HG03097 (cell line): ENCODE data around the gene DPP10.
"Not testable (repeated sequence)": the region's sequence is repeated elsewhere in the genome, so short reads cannot be mapped to it uniquely, and the experiment has no call there.

Experiments used
- ATAC-seq: cut with Tn5 transposase; IDR thresholded peaks from one replicate; pipeline ENCODE4 v1.9.1; 2021; ENCODE audit not compliant: unreplicated experiment, low FRiP score

Gene DPP10

GRCh38 chr2:114499101-114499500, 56.7 kb downstream of the DPP10 start:
- no peak for ATAC-seq

GRCh38 chr2:114507744-114508143, 65.3 kb downstream of the DPP10 start:
- ATAC-seq: no peak

- ATAC-seq: no peak
Observed at GRCh38 chr2:114515882-114516281, 73.4 kb downstream of the DPP10 start.

- ATAC-seq: no peak
Observed at GRCh38 chr2:114517580-114517979, 75.1 kb downstream of the DPP10 start.

- ATAC-seq: no peak
Observed at GRCh38 chr2:114518738-114519137, 76.3 kb downstream of the DPP10 start.

GRCh38 chr2:114522612-114523011, 80.2 kb downstream of the DPP10 start:
- ATAC-seq: not testable (repeated sequence)

- ATAC-seq: no peak
Observed at GRCh38 chr2:114525955-114526354, 83.5 kb downstream of the DPP10 start.

- ATAC-seq: no peak
Observed at GRCh38 chr2:114526841-114527240, 84.4 kb downstream of the DPP10 start.

GRCh38 chr2:114527330-114527983, 85.0 kb downstream of the DPP10 start:
- no peak for ATAC-seq

GRCh38 chr2:114534116-114535084, 92.0 kb downstream of the DPP10 start:
- no peak for ATAC-seq

GRCh38 chr2:114537777-114538176, 95.3 kb downstream of the DPP10 start:
- ATAC-seq: no peak

- ATAC-seq: no peak
Observed at GRCh38 chr2:114542695-114543094, 100.3 kb downstream of the DPP10 start.

GRCh38 chr2:114543236-114543766, 100.9 kb downstream of the DPP10 start:
- no peak for ATAC-seq

GRCh38 chr2:114545052-114545451, 102.6 kb downstream of the DPP10 start:
- ATAC-seq: no peak

GRCh38 chr2:114546531-114546930, 104.1 kb downstream of the DPP10 start:
- no peak for ATAC-seq

- no peak for ATAC-seq
Observed at GRCh38 chr2:114548151-114548550, 105.7 kb downstream of the DPP10 start.

GRCh38 chr2:114550364-114550763, 107.9 kb downstream of the DPP10 start:
- ATAC-seq: no peak

GRCh38 chr2:114550895-114551793, 108.7 kb downstream of the DPP10 start:
- ATAC-seq: no peak

GRCh38 chr2:114553027-114553426, 110.6 kb downstream of the DPP10 start:
- ATAC-seq: no peak

- ATAC-seq: no peak
Observed at GRCh38 chr2:114569166-114569565, 126.7 kb downstream of the DPP10 start.
